Hepatocyte (in vitro differentiated cells): Measurements from ENCODE around the gene ECE1. TPM values are rescaled to one million over a fixed set of nuclear protein-coding genes. Genes with fewer than 3 reads are reported as not detected.
A peak's percentile ranks its signal among the peaks of the same experiment; 100 is the strongest.

Experiments used
- DNase-seq: peaks from one replicate; pipeline ENCODE4 v3.0.0-alpha.2; 2016; ENCODE audit warnings: low spot score
- H2AFZ ChIP-seq: fragments of 200-600 bp; sonication (generic); 2 replicates; pipeline ENCODE4 v1.6.0; 2016; ENCODE audit warnings: antibody characterized with exemption, mild to moderate bottlenecking
- H3K27ac ChIP-seq: fragments of 200-600 bp; sonication (generic); 2 replicates; pipeline ENCODE4 v1.5.1; 2016; ENCODE audit warnings: mild to moderate bottlenecking
- H3K27me3 ChIP-seq: fragments of 200-600 bp; sonication (generic); 2 replicates; pipeline ENCODE4 v1.6.1; 2016
- H3K36me3 ChIP-seq: fragments of 200-600 bp; sonication (generic); replicated peaks from 2 replicates; pipeline ENCODE4 v1.5.1; 2016; ENCODE audit warnings: low read depth; ENCODE audit not compliant: insufficient read depth
- H3K4me1 ChIP-seq: fragments of 200-600 bp; sonication (generic); 2 replicates; pipeline ENCODE4 v1.5.1; 2016; ENCODE audit warnings: mild to moderate bottlenecking, moderate library complexity; ENCODE audit not compliant: insufficient read depth
- H3K4me2 ChIP-seq: fragments of 200-600 bp; sonication (generic); 2 replicates; pipeline ENCODE4 v1.6.0; 2016
- H3K4me3 ChIP-seq: fragments of 200-600 bp; sonication (generic); 2 replicates; pipeline ENCODE4 v1.5.1; 2016; ENCODE audit warnings: mild to moderate bottlenecking
- H3K79me2 ChIP-seq: fragments of 200-600 bp; sonication (generic); 2 replicates; pipeline ENCODE4 v1.6.0; 2017; ENCODE audit warnings: mild to moderate bottlenecking
- H3K9me2 ChIP-seq: fragments of 200-600 bp; sonication (generic); replicated peaks from 2 replicates; pipeline ENCODE4 v1.6.0; 2017; ENCODE audit warnings: mild to moderate bottlenecking; ENCODE audit not compliant: insufficient read depth
- H3K9me3 ChIP-seq: fragments of 200-600 bp; sonication (generic); 2 replicates; pipeline ENCODE4 v1.5.1; 2016; ENCODE audit warnings: low read depth, mild to moderate bottlenecking
- H4K20me1 ChIP-seq: fragments of 200-600 bp; sonication (generic); 2 replicates; pipeline ENCODE4 v1.6.0; 2016; ENCODE audit warnings: mild to moderate bottlenecking; ENCODE audit not compliant: insufficient read depth, poor library complexity, severe bottlenecking
- EZH2 ChIP-seq: fragments of 200-600 bp; sonication (generic); IDR thresholded peaks from 2 replicates; pipeline ENCODE4 v1.6.1; 2016; ENCODE audit warnings: antibody characterized with exemption, mild to moderate bottlenecking, borderline replicate concordance
- EZH2phosphoT487 ChIP-seq: fragments of 200-600 bp; sonication (generic); IDR thresholded peaks from one replicate; pipeline ENCODE4 v1.6.1; 2018; ENCODE audit warnings: antibody characterized with exemption, mild to moderate bottlenecking, low read depth, moderate library complexity; ENCODE audit not compliant: unreplicated experiment, severe bottlenecking
- WGBS: methylation state at CpG from one replicate; pipeline ENCODE4 v1.1.6; 2016; ENCODE audit warnings: low lambda C conversion rate; ENCODE audit errors: missing lambda C conversion rate; 5-methylcytosine and 5-hydroxymethylcytosine counted together
- polyA plus RNA-seq: library from polyadenylated mRNA; unstranded; fragments of >200 nt; fragmentation: Nextera tagmentation; extraction: Ambion mirVana; gene quantifications from 2 replicates; pipeline ENCODE4 v1.2.1, GENCODE V29; 2016
- total RNA-seq: library from RNA; depleted of rRNA; stranded (reverse); fragments of >200 nt; gene quantifications from 2 replicates; pipeline ENCODE4 v1.2.3, GENCODE V29; 2014
- TF ChIP-seq, protein P1 (sequence below): fragments of 200-600 bp; sonication (generic); IDR thresholded peaks from 2 replicates; pipeline ENCODE4 v1.5.1; 2016; ENCODE audit warnings: antibody characterized with exemption, mild to moderate bottlenecking; ENCODE audit not compliant: poor library complexity

The ECE1 gene
- total and polyA plus RNA-seq, 2 experiments from 2014 or later, result 60.8 to 90.6 TPM

DNA sequence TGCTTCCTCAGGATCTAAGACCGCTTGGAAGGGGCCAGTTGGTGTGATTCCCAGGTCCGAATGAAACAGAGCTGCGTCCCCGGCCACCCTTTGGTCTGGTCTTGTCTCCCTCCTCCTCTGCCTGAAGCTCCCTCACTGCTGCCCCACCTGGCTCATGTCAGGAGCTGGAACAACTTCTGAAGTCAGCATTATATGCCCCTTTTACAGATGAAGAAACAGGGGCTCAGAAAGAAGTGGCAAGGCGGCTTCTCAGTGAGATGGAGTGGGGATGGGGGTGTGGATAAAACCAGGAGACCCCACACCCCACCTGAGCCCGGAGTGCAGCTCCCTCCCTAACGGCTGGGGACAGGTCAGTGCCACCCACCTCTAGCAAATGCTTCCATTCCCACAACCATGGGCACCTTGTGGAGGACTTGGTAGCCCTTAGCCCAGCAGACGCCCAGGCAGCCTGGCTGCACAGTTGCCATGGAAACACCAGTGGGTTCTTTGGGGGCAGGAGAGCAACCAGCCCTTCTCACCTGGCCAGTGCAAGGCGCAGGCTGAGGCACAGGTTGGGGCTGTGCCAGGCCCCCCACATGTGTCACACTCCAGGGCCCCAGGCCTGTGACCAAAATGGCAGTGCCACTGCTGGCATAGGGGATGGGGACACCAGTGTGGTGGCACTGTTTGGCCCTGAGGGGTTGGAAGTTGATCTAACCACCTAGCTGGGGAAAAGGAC is 31.9 kb upstream of the ECE1 start:
- no peaks in the 10 kb centered on the region for H3K27me3 ChIP-seq
- no peak for TF ChIP-seq EZH2
- TF ChIP-seq EZH2phosphoT487, result no peak
- TF ChIP-seq, protein P1, sequence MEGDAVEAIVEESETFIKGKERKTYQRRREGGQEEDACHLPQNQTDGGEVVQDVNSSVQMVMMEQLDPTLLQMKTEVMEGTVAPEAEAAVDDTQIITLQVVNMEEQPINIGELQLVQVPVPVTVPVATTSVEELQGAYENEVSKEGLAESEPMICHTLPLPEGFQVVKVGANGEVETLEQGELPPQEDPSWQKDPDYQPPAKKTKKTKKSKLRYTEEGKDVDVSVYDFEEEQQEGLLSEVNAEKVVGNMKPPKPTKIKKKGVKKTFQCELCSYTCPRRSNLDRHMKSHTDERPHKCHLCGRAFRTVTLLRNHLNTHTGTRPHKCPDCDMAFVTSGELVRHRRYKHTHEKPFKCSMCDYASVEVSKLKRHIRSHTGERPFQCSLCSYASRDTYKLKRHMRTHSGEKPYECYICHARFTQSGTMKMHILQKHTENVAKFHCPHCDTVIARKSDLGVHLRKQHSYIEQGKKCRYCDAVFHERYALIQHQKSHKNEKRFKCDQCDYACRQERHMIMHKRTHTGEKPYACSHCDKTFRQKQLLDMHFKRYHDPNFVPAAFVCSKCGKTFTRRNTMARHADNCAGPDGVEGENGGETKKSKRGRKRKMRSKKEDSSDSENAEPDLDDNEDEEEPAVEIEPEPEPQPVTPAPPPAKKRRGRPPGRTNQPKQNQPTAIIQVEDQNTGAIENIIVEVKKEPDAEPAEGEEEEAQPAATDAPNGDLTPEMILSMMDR, result no peak
- no peak overlapping the region for H3K4me3 ChIP-seq
- peak overlapping the region; percentile 41 for H3K4me2 ChIP-seq
- H3K27ac ChIP-seq, result peak overlapping the region; percentile 91
- H4K20me1 ChIP-seq, result no peaks in the 10 kb centered on the region
- H3K9me3 ChIP-seq, result no peaks in the 10 kb centered on the region
- no peak for DNase-seq
- no peak overlapping the region for H2AFZ ChIP-seq
- 79% methylated on average over 9 of the region's 9 CpGs for WGBS
- no peaks in the 10 kb centered on the region for H3K9me2 ChIP-seq
- peaks cover 69% of the 10 kb centered on the region for H3K79me2 ChIP-seq
- no peaks in the 10 kb centered on the region for H3K36me3 ChIP-seq
- peaks cover 99% of the 10 kb centered on the region for H3K4me1 ChIP-seq

DNA sequence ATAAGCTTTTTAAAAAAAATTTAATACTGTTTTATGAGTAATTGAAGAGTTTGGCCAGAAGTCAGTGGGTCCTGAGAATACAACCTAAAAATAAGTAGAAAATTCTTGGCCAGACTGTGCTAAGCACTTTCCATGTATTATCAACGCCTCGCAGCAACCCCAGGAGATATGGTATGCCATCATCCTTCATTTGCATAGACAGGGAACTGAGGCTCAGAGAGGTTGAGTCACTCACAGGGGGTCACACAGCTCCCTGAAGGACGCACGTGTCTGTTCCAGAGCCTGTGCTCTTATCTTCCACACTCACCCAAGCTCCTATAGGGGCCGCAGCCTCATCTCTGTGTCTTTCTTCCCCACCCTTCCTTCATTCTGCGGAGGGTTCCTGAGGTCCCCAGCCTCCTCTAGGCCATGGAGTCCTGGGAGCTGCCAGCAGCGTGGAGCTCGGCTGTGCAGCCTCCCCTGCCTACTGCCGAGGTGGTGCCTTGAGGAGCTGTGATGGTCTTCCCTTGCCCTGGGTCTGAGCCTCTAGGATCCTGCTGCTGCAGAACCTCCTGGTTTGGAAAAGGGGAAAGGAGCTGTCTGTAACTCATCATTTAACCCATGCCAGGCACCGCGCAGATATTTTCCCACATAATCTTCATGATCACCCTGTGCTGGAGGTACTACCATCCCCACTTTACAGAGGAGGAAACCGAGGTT is 30.3 kb upstream of the ECE1 start:
- whole genome bisulfite sequencing, result 63% methylated on average over 12 of the region's 12 CpGs
- H3K4me3 ChIP-seq, result no peak overlapping the region
- no peaks in the 10 kb centered on the region for H3K27me3 ChIP-seq
- peaks cover 88% of the 10 kb centered on the region for H3K4me1 ChIP-seq
- peak overlapping the region; percentile 91 for H3K27ac ChIP-seq
- H4K20me1 ChIP-seq, result no peaks in the 10 kb centered on the region
- no peaks in the 10 kb centered on the region for H3K36me3 ChIP-seq
- H3K4me2 ChIP-seq, result peak overlapping the region; percentile 61
- no peak for DNase-seq
- H2AFZ ChIP-seq, result no peak overlapping the region
- TF ChIP-seq, protein P1, result no peak
- no peak for TF ChIP-seq EZH2
- TF ChIP-seq EZH2phosphoT487, result no peak
- H3K9me3 ChIP-seq, result no peaks in the 10 kb centered on the region
- no peaks in the 10 kb centered on the region for H3K9me2 ChIP-seq
- peaks cover 69% of the 10 kb centered on the region for H3K79me2 ChIP-seq

DNA sequence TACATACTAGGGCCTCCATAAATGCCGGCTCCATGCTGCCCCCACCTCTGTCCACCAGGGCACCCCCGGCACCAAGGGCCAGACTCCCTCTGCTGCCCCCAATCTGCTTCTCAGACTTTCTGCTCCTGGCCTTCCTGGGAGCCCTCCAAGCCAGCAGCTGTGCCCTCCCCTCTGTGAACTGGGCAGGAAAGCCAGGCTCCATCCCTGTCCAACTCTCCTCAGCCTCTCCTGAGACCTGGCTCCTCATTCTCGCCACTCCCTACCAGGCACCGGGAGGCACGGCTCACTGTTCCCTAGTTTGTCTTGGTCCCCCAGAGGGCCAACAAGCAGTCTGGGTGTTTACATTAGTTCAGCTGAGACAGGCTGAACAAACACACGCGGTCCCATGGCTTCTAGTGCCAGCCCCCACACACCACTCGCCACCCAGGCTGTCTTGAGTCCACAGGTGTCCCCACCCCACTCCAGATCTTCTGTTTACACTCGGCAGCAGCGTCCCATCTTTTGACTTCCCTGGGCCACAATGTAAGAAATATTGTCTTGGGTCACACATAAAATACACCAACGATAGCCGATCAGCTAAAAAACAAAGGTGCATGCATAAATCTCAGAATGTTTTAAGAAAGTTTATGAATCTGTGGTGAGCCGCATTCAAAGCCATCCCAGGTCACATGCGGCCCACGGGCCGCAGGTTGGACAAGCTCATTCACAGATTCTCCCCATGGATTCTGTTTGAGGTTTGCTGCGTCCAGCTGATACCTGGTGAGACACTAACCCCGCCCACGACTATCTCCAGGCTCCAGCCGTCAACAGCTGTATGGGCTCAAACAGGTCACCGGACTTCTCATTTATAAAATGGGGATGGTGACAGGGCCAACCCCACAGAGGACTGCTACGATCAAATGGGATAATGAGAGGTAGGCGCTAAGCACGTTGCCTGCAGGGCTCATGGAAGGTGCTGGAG is 29.5 kb upstream of the ECE1 start:
- no peak for TF ChIP-seq EZH2
- TF ChIP-seq, protein P1, result no peak
- TF ChIP-seq EZH2phosphoT487, result no peak
- H3K79me2 ChIP-seq, result peaks cover 75% of the 10 kb centered on the region

More for the DNA sequence above, 29.5 kb upstream of the ECE1 start:
- Histone ChIP-seq H3K36me3 (no peaks in the 10 kb centered on the region), H3K4me2 (peak overlapping the region; percentile 65), H3K27me3 (no peaks in the 10 kb centered on the region), H4K20me1 (no peaks in the 10 kb centered on the region), H3K9me2 (no peaks in the 10 kb centered on the region), H3K4me3 (no peak overlapping the region), H2AFZ (no peak overlapping the region), H3K27ac (peak overlapping the region; percentile 91), H3K4me1 (peaks cover 79% of the 10 kb centered on the region), H3K9me3 (no peaks in the 10 kb centered on the region)
- no peak for DNase-seq
- 41% methylated on average over 24 of the region's 24 CpGs for WGBS
